ENCODE measurements around the gene PODXL. TPM values are rescaled to one million over a fixed set of nuclear protein-coding genes. Genes with fewer than 3 reads are reported as not detected.
"Not testable (repeated sequence)": the region's sequence is repeated elsewhere in the genome, so short reads cannot be mapped to it uniquely, and the experiment has no call there.

PODXL gene
- total RNA-seq, 1 experiment from 2014 or later: 1.6 TPM

DNA sequence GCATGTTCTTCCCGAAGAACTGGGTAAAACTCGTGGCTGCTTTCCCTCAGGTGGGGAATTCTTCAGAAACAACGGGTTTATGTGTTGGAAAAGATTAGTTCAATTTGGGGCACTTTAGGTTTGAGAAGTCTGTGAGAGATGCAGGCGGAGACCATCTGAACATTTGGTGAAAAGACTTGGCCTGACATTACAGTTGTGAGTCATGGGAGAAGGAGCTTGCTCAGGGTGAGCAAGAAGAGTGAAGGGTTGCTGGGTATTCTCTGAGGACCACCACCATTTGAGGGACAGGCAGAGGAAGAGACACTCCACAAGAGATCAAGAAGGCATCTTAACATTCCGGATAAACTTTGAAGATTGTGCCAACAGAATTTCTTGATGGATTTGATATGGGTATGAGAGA lies 88.6 kb downstream of the PODXL start:
- H3K27me3 Mint-ChIP-seq (ENCODE audit: insufficient read depth, unreplicated experiment): no peaks in the 10 kb centered on the region
- peaks cover 71% of the 10 kb centered on the region for H3K36me3 Mint-ChIP-seq (ENCODE audit: insufficient read depth, unreplicated experiment)
- H3K9me3 Mint-ChIP-seq (ENCODE audit: unreplicated experiment): no peaks in the 10 kb centered on the region
- intact Hi-C loops (cut with micrococcal nuclease): no loop called here
- DNase-seq (ENCODE audit: unreplicated experiment): no peak
- H3K4me3 Mint-ChIP-seq (ENCODE audit: unreplicated experiment): no peak overlapping the region
- H3K27ac Mint-ChIP-seq (ENCODE audit: low read depth, unreplicated experiment): peak overlapping the region; percentile 25
- no TSS peak for BruUV-seq (replicated peaks)
- H3K4me1 Mint-ChIP-seq (ENCODE audit: insufficient read depth, unreplicated experiment): no peaks in the 10 kb centered on the region
- CTCF ChIA-PET: no interaction called here
- POLR2A ChIA-PET: interaction anchor here (0.8 kb wide), 1 partner anchor 9 kb away, joined by 5 read pairs; no protein-coding TSS in a partner anchor
- TF ChIP-seq, protein P1, sequence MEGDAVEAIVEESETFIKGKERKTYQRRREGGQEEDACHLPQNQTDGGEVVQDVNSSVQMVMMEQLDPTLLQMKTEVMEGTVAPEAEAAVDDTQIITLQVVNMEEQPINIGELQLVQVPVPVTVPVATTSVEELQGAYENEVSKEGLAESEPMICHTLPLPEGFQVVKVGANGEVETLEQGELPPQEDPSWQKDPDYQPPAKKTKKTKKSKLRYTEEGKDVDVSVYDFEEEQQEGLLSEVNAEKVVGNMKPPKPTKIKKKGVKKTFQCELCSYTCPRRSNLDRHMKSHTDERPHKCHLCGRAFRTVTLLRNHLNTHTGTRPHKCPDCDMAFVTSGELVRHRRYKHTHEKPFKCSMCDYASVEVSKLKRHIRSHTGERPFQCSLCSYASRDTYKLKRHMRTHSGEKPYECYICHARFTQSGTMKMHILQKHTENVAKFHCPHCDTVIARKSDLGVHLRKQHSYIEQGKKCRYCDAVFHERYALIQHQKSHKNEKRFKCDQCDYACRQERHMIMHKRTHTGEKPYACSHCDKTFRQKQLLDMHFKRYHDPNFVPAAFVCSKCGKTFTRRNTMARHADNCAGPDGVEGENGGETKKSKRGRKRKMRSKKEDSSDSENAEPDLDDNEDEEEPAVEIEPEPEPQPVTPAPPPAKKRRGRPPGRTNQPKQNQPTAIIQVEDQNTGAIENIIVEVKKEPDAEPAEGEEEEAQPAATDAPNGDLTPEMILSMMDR (IDR thresholded peaks at IDR 0.05; ENCODE audit: unreplicated experiment): no peak

DNA sequence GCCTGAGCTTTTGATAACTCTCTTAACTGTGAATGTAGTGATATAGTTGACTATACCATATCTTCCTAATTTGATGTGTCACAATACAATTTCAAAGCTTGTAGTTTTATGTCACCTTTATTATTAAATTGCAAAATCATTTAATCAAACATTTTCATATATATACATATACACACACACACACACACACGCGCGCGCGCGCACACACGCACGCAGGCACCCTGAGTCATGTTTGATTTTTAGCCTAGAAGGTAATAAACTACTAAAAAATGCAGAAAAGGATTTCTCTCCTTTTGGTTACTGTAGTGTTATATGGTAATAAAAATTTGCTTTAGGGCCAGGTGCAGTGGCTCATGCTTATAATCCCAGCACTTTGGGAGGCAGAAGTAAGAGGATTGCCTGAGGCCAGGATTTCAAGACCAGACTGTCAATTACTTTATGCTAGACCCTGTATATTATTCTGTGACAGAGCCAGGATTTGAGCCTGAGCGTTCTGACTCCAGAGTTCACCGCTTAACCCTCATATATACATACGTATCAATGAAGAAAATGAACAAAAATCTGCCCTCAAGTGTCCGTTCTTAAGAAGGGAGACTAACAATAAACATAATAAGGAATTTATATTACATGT lies 89.6 kb downstream of the PODXL start:
- H3K27me3 Mint-ChIP-seq (ENCODE audit: insufficient read depth, unreplicated experiment): no peaks in the 10 kb centered on the region
- H3K9me3 Mint-ChIP-seq (ENCODE audit: unreplicated experiment): no peaks in the 10 kb centered on the region
- ChIA-PET CTCF (no interaction called here), POLR2A (no interaction called here)
- no peaks in the 10 kb centered on the region for H3K4me1 Mint-ChIP-seq (ENCODE audit: insufficient read depth, unreplicated experiment)
- H3K4me3 Mint-ChIP-seq (ENCODE audit: unreplicated experiment): no peak overlapping the region
- H3K36me3 Mint-ChIP-seq (ENCODE audit: insufficient read depth, unreplicated experiment): peaks cover 74% of the 10 kb centered on the region
- peak overlapping the region; percentile 25 for H3K27ac Mint-ChIP-seq (ENCODE audit: low read depth, unreplicated experiment)
- no peak for DNase-seq (ENCODE audit: unreplicated experiment)
- BruUV-seq (replicated peaks): no TSS peak
- intact Hi-C loops (cut with micrococcal nuclease): no loop called here
- TF ChIP-seq, protein P1 (IDR thresholded peaks at IDR 0.05; ENCODE audit: unreplicated experiment): no peak

DNA sequence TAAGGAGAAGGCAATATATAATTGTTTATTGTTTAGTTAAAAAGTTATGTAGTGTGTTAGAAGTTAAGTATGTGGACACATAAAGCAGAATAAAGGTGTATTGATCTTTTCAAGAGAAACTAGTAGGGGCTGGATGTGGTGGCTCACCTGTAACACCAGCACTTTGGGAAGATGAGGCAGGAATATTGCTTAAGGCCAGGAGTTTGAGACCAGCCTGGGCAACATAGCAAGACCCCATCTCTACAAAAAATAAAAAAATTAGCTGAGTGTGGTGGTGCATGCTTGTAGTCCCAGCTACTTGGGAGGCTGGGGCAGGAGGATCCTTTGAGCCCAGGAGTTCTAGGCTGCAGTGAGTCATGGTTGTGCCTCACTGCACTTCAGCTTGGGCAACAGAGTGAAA lies 93.7 kb downstream of the PODXL start:
- H3K4me1 Mint-ChIP-seq (ENCODE audit: insufficient read depth, unreplicated experiment); H3K27ac Mint-ChIP-seq (ENCODE audit: low read depth, unreplicated experiment); CTCF ChIA-PET; intact Hi-C loops (cut with micrococcal nuclease); H3K9me3 Mint-ChIP-seq (ENCODE audit: unreplicated experiment); H3K27me3 Mint-ChIP-seq (ENCODE audit: insufficient read depth, unreplicated experiment); BruUV-seq (replicated peaks); DNase-seq (ENCODE audit: unreplicated experiment); H3K4me3 Mint-ChIP-seq (ENCODE audit: unreplicated experiment): not testable (repeated sequence)
- peaks cover 51% of the 10 kb centered on the region for H3K36me3 Mint-ChIP-seq (ENCODE audit: insufficient read depth, unreplicated experiment)
- POLR2A ChIA-PET: interaction anchor here (0.7 kb wide), 1 partner anchor 28 kb away, joined by 3 read pairs; no protein-coding TSS in a partner anchor

DNA sequence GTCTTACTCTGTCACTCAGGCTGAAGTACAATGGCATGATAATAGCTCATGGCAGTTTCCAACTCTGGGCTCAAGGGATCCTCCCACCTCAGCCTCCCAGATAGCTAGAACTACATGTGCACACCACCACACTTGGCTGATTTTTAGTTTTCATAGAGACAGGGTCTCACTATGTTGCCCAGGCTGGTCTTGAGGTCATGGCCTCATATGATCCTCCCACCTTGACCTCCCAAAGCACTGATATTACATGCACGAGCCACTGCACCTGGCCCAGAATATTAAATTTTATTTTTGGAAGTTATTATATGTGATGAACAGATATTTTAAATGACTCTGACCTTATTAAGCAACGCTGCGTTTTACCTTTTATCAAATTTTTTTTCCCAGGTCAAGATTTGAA lies 94.4 kb downstream of the PODXL start:
- intact Hi-C loops (cut with micrococcal nuclease): no loop called here
- H3K4me1 Mint-ChIP-seq (ENCODE audit: insufficient read depth, unreplicated experiment): peaks cover 13% of the 10 kb centered on the region
- DNase-seq (ENCODE audit: unreplicated experiment): no peak
- H3K27me3 Mint-ChIP-seq (ENCODE audit: insufficient read depth, unreplicated experiment): no peaks in the 10 kb centered on the region
- TF ChIP-seq, protein P1 (IDR thresholded peaks at IDR 0.05; ENCODE audit: unreplicated experiment): no peak
- no peak overlapping the region for H3K27ac Mint-ChIP-seq (ENCODE audit: low read depth, unreplicated experiment)
- H3K4me3 Mint-ChIP-seq (ENCODE audit: unreplicated experiment): no peak overlapping the region
- ChIA-PET CTCF (no interaction called here), POLR2A (interaction anchor here (0.7 to 1.0 kb wide), 2 partner anchors 9 to 28 kb away, joined by 3 to 4 read pairs; no protein-coding TSS in a partner anchor)
- peaks cover 12% of the 10 kb centered on the region for H3K9me3 Mint-ChIP-seq (ENCODE audit: unreplicated experiment)
- peaks cover 51% of the 10 kb centered on the region for H3K36me3 Mint-ChIP-seq (ENCODE audit: insufficient read depth, unreplicated experiment)
- BruUV-seq (replicated peaks): no TSS peak

Data from MCF 10A (cell line).